ENCODE measurements around the gene TOR1AIP1.
"Not testable (repeated sequence)": the region's sequence is repeated elsewhere in the genome, so short reads cannot be mapped to it uniquely, and the experiment has no call there.

Gene TOR1AIP1, protein sequence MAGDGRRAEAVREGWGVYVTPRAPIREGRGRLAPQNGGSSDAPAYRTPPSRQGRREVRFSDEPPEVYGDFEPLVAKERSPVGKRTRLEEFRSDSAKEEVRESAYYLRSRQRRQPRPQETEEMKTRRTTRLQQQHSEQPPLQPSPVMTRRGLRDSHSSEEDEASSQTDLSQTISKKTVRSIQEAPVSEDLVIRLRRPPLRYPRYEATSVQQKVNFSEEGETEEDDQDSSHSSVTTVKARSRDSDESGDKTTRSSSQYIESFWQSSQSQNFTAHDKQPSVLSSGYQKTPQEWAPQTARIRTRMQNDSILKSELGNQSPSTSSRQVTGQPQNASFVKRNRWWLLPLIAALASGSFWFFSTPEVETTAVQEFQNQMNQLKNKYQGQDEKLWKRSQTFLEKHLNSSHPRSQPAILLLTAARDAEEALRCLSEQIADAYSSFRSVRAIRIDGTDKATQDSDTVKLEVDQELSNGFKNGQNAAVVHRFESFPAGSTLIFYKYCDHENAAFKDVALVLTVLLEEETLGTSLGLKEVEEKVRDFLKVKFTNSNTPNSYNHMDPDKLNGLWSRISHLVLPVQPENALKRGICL

DNA sequence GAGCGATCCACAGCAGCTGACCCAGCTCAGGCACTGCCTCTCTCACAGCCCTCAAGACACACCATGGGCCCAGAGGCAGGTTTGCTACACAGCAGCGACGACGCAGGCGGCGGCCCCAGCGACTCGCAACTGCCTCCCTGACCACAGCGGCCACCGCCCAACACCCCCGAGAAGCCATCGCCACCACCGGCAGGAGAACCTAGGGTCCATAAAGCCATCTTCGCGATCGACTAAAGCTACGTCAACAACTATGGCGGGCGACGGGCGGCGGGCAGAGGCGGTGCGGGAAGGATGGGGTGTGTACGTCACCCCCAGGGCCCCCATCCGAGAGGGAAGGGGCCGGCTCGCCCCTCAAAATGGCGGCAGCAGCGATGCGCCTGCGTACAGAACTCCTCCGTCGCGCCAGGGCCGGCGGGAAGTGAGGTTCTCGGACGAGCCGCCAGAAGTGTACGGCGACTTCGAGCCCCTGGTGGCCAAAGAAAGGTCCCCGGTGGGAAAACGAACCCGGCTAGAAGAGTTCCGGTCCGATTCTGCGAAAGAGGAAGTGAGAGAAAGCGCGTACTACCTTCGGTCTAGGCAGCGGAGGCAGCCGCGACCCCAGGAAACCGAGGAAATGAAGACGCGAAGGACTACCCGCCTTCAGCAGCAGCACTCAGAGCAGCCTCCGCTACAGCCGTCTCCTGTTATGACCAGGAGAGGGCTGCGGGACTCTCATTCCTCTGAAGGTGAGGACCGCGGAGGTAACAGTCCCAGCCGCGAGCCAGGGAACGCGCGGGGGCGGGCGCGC, at the start of gene TOR1AIP1:
Gene TOR1AIP1, plus strand, starts transcription at position 33 of the 787 bp plus-strand sequence. Its CDS starts 218 bp downstream, at position 251.
- peak; percentile 92 to 93 for DNase-seq

DNA sequence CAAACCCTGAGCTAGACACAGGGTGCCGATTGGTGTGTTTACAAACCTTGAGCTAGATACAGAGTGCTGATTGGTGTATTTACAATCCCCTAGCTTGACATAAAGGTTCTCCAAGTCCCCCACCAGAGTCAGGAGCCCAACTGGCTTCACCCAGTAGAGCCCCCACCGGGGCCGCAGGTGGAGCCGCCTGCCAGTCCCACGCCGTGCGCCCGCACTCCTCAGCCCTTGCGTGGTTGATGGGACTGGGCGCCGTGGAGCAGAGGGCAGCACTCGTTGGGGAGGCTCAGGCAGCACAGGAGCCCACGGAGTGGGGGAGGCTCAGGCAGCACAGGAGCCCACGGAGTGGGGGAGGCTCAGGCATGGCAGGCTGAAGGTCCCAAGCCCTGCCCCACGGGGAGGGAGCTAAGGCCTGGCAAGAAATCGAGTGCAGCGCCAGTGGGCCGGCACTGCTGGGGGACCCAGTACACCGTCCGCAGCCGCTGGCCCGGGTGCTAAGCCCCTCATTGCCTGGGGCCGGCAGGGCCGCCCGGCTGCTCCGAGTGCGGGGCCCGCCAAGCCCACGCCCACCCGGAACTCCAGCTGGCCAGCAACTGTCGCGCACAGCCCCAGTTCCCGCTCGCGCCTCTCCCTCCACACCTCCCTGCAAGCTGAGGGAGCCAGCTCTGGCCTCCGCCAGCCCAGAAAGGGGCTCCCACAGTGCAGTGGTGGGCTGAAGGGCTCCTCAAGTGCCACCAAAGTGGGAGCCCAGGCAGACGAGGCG, 45.2 kb upstream of the TOR1AIP1 start:
- DNase-seq, result not testable (repeated sequence)

DNA sequence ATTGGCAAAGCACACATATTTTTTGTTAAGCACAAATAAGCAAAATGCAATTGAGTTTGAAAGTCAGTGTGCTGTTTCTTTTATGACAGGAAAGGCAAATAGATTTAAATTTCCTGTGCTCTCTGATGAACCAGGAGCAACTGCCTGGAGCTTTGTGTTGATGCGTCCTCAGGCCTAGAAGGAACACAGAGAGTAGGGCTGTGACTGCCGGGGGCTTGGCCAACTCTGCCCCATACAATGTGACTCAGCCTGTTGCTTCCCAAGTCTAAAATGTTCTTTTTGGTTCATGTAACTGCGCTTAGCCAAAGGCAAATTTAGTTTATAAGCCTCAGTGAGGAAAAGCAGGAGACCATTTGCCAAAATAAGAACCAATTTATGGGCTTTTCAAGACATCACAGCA, 42.0 kb upstream of the TOR1AIP1 start:
- DNase-seq, result no peak

DNA sequence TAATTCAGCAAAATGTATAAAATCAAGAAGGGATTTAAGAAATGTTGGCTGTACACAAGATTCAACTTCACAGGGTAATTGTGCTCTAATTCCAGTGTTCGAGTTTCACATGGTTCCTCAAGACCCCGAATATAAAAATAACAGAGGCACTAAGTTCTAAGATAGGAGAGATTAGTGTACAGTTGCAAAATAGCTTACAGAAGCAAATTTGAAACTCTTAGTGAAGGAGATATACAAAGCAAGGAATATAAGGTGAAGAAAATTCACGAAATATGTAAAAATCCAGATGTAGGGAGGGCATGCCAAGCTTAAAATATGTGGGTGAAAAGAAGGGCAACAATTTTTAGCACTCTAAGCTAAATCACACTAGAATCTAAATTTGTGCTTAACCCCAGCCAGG, 33.9 kb upstream of the TOR1AIP1 start:
- DNase-seq, result no peak

DNA sequence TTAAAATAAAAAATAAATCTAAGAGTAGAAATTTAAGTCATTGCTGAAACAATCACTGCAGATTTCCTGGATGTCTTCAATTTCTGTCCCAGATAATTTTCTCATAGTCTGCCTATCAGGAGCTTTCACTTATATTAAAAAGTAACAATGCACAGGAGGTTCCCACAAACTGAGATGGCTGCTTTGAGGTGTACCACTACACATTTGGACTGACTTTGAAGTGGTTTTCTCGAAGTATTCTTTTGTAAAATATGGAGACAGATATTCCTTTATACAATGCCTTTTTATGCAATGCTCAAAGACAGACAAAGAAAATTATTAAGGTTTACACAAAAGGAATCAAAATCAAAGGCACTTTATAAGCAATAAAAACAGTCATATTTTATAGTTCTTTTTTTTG, 29.0 kb upstream of the TOR1AIP1 start:
- no peak for DNase-seq

DNA sequence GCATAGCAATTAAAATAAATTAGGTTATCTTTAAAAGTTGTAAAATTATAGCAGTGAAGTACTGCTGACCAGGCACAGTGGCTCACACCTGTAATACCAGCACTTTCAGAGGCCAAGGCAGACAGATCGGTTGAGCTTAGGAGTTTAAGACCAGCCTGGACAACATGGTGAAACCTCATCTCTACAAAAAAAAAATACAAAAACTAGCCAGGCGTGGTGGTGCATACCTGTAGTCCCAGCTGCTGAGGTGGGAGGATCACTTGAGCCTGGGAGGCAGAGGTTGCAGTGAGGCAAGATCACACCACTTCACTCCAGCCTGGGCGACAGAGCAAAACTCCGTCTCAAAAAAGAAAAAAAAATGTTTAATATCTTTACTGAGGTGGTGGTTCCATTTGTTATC, 26.3 kb upstream of the TOR1AIP1 start:
- DNase-seq, result not testable (repeated sequence)

DNA sequence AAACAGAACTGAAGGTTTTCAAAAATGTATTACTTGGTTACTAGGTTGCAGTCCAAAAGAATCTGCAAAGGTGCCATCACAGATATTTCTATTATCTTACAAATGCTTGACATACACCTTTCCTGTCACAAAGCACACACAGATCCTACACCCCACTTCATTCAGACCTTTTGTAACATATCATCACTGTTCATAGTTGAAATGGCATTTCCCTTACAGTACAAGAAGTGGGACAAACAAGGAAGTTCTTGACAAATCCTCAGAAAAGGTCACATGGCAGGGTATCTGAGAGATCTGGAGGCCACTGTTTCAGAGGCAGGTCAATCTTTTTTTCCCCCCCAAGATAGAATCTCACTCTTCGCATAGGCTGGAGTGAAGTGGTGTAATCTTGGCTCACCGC, 25.8 kb upstream of the TOR1AIP1 start:
- DNase-seq, result no peak

DNA sequence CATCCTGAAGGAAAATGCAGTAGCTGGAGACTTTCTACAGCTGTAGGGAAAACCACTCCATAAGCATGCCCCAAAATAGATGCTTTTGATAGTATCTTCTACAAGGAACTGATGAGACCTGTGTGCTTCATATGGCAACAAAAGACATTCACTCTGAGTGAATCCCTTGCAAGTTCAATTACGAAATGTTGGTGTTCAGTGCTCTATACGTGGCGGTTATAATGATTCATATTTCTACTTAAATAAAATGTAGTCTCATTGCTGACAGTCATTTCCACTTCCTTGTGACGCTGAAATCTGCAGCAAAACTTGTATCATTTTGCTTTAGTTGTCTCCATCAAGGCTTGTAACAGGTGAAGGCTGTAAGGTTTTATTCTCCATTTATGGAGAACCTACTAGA, 25.1 kb upstream of the TOR1AIP1 start:
- no peak for DNase-seq

DNA sequence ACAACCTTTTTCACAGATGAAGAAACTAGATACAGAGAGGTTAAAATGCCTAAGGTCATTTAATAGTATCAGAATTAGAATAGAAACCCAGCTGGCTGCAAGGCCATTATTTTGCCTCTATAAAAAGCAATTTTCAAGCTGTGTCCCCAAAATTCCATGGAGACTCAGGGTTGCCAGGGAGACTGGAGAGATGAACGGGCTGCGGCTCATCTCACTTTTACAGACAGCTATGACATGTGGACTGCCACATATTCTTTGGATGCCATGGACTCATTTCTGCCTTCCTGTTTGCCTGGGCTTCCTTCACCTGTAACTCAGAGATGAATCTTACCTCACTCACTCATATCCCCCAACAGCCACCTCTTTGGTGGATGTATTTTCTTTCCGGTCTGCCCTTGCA, 21.4 kb upstream of the TOR1AIP1 start:
- DNase-seq, result no peak

DNA sequence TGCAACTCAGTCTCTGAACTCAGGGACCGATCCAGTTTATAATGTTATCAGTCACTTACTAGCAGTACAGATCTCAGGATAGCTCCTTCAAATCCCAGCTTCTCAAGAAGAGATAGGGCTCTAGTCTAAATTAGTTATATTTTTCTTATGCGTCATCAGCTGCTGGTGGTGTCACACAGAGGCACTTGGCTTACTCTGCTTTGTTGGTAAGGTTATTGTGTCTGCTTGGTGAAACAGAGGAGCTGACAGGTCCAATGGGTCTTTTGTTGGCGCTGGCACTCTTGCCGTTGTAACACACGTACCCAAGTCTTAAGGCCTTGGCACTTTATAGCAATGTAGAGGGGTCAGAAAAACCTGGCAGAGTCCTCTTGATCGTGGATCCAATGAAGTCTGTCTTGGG, 16.7 kb upstream of the TOR1AIP1 start:
- no peak for DNase-seq

DNA sequence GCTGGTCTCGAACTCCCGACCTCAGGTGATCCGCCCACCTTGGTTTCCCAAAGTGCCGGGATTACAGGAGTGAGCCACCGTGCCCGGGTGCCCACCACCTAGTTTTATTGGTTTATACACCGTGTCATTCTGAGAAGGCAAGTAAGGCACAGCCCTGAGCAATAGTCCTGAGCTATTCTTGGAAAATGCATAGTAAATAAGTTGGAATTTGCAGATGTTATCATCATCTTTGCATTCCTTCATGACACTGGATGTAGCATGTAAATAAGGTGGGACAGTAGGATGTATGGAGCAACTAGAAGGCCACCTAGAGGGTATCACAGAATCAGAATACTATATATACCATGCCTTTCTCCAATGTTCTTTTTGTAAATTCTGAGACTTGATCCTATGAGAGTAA, 15.5 kb upstream of the TOR1AIP1 start:
- DNase-seq, result no peak

DNA sequence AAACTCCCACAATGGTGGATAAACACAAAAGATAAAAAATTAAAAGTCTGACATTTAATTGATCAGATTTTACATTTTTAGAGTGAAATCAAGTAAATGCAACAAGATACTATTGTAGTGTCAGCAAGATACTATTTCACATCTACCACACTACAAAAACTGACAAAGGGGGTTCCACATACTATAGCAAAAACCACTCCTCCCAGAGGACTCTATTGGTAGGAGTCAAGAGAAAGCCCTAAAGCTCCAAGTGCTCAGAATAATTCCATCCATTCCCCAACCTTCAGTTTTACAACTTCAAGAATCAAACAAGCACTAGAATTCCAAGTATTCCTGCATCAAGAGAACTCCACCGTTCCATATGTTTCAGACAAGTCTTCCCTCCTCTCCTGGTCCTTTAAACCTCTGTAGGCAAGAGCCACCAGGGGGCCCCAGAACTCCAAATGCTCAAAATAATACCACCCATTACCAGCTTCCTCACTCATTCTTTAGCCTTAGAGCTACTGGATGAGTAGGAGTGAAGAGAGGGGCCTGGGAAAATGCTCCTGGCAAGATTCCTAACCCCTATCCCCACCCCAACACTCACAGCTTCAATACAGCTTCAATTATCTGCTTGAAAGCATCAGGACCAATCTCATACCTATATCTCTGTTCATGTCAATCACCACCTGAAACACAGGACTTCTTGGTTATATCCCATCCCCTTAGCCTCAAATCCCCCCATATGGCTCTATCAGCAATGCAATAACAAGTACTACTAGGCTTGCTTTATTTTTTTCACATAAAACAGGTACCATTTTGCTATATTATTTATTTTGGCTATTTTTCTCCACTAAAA, 14.4 kb upstream of the TOR1AIP1 start:
- peak; percentile 15 to 46 for DNase-seq

DNA sequence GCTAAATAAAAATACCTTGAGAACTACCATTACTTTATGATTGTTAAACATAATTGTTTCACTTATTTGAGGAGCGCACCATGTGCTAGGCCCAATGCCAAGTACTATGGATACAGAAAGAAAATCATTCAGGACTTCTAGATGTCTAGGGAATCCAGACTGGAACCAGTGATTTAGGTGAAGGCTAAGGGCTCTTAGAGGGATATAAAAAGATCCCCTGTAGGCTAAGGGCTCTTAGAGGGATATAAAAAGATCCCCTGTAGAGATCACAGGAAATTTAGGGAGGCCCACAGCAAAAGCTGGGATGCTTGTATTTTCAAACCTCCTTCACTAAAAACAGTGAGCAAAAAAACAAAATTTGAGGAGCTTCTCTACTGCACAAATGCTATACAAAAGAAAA, 11.2 kb upstream of the TOR1AIP1 start:
- DNase-seq, result no peak

DNA sequence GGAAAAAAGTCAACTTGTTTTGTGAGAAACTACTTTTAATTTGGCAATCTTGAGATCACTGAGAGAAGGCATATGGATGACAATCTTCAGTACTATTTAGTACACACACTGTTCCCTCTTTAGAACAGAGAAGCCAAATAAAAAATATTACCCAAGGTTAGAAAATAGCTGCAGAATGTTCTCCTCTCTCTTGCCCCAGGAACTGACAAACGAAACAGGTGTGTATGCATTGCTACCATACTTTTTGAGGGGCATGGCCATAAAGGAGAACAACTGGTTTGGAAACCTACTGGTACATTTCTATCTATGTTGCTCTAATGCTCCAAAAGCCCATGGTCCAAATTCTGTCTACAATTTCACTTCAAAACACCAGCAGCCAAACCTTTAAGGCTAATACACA, 10.1 kb upstream of the TOR1AIP1 start:
- no peak for DNase-seq

DNA sequence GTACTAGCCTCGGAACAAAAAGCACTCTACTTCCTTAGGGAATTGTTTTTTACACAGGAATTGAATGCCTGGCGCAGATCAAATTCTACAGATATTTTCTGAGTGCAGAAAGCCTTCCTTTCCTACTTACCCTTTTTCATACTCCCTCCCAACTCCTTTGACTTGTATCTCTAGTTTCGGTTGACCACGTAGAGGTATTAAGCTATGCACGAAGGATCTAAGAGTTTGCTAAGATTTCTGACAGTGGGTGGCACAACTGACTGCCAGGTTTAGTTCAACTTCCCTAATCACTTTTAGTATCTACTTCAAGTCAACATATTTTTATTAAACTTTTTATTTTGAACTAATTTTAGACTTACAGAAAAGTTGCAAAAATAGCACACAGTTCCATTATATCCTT, 9.5 kb upstream of the TOR1AIP1 start:
- no peak for DNase-seq

DNA sequence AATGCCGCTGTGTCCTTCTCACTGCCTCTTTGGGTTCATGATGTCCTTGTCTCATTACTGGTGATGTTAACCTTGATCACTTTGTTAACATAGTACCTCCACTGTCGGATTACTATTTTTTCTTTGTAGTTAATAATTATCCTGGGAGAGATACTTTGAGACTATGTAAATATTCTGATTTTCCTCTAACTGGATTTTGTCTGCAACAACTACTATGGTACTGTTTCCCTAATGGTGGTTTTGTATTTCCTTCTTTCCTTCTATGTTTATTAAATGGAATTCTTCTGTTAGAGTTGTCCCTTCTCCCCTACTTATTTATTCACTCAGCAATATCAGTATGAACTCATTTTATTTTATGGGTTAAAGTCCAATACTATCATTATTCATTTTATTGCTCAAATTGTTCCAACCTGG, 8.6 kb upstream of the TOR1AIP1 start:
- no peak for DNase-seq

DNA sequence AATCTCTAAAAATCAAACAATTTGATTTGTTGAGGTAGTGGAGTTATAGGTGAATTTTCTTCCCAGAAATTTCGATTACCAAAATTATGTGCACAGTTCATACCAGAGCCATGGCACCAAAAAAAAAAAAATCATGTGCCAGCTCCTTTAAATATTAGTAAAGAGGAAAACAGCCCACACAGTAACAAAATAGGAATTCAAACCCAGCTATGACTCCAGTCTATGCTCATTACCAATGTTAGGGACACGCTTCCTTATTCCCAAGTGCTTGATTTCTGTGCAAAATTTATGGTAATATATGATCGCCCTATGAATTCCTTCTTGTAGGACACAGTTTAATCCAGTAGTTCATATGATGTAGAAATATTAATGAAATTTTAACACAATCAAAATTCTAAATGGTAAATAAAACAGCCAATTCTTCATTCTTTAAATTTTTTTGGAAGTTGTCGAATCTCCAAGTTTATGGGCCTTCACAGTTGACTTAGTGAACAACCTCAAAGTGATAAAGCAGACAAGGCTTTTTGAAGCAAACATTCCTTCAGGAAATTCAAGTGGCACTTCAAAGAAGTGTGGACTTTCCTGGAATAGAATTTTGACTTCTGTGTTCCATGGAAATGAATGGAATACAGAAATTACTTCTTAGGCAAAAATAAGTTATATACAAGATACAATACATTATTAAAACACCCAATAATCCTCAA, 6.3 kb upstream of the TOR1AIP1 start:
- DNase-seq, result no peak

DNA sequence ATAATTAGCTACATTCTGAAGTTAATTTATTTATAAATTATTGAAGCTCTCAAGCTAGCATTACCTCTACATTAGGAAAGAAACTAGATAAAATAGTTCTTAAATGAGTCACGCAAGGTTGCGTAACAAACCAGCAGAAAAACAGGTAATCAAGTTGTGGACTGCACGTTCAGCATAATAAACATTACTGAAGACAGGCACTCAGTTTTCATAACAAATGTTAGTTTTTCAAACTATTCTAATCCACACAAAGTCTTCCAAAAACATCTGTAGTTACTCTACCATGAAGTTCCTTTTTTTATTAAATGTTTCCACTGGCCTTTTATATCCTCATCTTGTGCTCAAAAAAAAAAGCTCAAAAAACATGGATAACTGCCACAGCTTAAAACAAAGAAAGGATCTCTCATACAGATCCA, 5.8 kb upstream of the TOR1AIP1 start:
- DNase-seq, result peak; percentile 32 to 35

DNA sequence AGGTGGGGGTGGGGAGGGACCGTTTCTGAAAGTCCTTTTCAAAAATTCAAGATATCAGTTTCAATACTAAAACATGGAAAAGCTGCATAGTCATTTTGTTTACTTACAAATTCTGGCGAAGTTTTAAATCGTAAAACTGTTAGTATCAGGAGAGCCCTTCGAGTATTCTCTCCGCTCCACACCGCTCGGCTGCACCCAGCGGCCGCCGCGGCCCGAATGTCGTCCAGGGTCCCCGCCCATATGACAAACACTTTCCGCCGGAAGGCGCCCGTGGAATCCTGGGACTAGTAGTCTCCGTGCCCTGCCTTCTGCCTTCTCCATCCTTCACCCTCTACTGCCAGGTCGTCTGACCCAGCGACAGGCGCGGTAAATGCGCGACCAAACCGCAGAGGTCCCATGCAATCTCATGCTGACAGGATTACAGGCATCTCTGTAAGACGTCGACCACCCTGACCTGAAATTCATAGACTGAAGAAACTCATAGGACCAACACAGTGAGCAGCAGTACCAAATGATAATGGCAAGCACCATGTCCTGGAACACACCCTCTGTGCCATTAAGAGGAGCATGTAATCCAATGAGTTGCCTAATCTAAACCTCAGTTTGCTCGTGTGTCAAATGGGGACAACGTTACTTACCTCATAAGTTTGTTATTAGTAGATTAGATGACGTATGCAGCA, 4.4 kb upstream of the TOR1AIP1 start, which contains the start of gene TOR1AIP2:
Gene TOR1AIP2, minus strand, starts transcription at position 218 of the 680 bp plus-strand sequence. CDS start 25,138 bp downstream, outside the sequence.
- peak; percentile 86 for DNase-seq

DNA sequence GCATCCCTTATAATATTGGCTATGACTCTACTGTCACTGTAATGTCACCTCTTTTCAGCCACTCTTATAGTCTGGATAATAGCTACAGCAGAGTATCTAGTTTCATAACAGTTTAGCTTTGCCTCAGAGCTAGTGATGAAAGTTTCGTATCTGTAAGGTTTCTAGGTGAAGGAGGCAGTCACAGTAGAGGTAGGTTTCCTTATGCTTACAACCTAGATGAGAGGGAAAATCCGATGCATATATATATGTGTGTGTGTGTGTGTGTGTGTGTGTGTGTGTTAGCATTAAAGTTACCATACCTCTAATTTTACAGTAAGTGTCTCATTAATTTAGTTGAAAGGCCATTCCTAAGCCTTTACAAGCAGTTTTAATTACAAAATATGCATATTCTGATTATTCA, 2.3 kb upstream of the TOR1AIP1 start:
- DNase-seq, result no peak

Data from AML-193 (cell line).